ENCODE measurements around the gene ITGB6.

The ITGB6 gene

DNA sequence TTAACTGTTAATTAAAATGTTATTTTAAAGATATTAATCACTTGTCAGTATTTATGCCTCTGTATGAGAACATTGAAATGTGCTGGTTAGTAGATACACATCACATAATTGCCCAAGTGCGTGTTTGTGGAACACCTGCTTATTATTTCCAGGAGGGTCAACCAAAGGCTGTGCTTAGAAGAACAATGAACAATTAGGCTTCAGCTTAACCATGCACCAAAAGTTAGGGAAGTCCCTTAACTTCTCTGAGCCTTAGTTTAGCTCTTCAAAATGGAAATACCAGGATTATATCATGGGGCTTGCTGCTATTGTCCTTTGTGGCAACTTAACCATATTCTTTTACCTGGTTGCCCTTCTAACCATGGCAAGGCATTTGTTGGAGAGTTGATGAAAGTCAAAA, 94.7 kb downstream of the ITGB6 start:
- TF ChIP-seq, protein P1, sequence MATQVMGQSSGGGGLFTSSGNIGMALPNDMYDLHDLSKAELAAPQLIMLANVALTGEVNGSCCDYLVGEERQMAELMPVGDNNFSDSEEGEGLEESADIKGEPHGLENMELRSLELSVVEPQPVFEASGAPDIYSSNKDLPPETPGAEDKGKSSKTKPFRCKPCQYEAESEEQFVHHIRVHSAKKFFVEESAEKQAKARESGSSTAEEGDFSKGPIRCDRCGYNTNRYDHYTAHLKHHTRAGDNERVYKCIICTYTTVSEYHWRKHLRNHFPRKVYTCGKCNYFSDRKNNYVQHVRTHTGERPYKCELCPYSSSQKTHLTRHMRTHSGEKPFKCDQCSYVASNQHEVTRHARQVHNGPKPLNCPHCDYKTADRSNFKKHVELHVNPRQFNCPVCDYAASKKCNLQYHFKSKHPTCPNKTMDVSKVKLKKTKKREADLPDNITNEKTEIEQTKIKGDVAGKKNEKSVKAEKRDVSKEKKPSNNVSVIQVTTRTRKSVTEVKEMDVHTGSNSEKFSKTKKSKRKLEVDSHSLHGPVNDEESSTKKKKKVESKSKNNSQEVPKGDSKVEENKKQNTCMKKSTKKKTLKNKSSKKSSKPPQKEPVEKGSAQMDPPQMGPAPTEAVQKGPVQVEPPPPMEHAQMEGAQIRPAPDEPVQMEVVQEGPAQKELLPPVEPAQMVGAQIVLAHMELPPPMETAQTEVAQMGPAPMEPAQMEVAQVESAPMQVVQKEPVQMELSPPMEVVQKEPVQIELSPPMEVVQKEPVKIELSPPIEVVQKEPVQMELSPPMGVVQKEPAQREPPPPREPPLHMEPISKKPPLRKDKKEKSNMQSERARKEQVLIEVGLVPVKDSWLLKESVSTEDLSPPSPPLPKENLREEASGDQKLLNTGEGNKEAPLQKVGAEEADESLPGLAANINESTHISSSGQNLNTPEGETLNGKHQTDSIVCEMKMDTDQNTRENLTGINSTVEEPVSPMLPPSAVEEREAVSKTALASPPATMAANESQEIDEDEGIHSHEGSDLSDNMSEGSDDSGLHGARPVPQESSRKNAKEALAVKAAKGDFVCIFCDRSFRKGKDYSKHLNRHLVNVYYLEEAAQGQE (IDR thresholded peaks at IDR 0.05; ENCODE audit: low read depth), result no peak
- TF ChIP-seq EP300 (IDR thresholded peaks at IDR 0.05; ENCODE audit: borderline replicate concordance) (no peak), CREB1 (IDR thresholded peaks at IDR 0.05; ENCODE audit: low read depth) (no peak), EGR1 (IDR thresholded peaks at IDR 0.05) (no peak), FOXM1 (IDR thresholded peaks at IDR 0.05; ENCODE audit: borderline replicate concordance, low read depth) (no peak), RAD21 (IDR thresholded peaks at IDR 0.05; ENCODE audit: low read depth) (no peak), TEAD4 (IDR thresholded peaks at IDR 0.05) (no peak), TCF12 (IDR thresholded peaks at IDR 0.05; ENCODE audit: low read depth) (no peak), ZBTB7A (IDR thresholded peaks at IDR 0.05; ENCODE audit: low read depth) (no peak), YY1 (IDR thresholded peaks at IDR 0.05; ENCODE audit: low read depth) (no peak), CEBPB (IDR thresholded peaks at IDR 0.05) (no peak), TAF1 (IDR thresholded peaks at IDR 0.05; ENCODE audit: low read depth) (no peak), NFIC (IDR thresholded peaks at IDR 0.05) (no peak)
- TF ChIP-seq, protein P2, sequence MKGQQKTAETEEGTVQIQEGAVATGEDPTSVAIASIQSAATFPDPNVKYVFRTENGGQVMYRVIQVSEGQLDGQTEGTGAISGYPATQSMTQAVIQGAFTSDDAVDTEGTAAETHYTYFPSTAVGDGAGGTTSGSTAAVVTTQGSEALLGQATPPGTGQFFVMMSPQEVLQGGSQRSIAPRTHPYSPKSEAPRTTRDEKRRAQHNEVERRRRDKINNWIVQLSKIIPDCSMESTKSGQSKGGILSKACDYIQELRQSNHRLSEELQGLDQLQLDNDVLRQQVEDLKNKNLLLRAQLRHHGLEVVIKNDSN (IDR thresholded peaks at IDR 0.05), result no peak
- TF ChIP-seq, protein P3, sequence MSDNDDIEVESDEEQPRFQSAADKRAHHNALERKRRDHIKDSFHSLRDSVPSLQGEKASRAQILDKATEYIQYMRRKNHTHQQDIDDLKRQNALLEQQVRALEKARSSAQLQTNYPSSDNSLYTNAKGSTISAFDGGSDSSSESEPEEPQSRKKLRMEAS (IDR thresholded peaks at IDR 0.05), result no peak

DNA sequence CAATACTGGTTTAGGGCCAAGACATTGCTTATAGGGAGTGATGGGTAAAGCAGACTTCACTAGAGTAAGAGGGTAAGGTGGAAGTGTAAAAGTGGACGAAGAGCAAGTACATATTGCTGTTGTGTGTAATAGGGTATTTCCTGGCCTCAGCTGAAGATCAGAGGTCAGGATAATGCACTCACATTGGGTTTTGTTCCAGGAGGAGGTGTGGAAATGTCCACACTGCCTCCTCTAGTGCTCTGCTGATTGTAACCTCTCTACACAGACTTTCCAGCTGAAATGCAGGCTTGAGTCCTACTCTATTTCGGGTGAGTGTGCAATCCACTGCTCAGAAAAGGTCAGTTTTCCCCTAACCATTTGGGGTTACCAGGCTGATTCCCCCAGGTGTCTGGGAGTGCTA, 96.0 kb downstream of the ITGB6 start:
- TF ChIP-seq RAD21 (IDR thresholded peaks at IDR 0.05; ENCODE audit: low read depth) (no peak), TCF12 (IDR thresholded peaks at IDR 0.05; ENCODE audit: low read depth) (no peak), EP300 (IDR thresholded peaks at IDR 0.05; ENCODE audit: borderline replicate concordance) (no peak), YY1 (IDR thresholded peaks at IDR 0.05; ENCODE audit: low read depth) (no peak), FOXM1 (IDR thresholded peaks at IDR 0.05; ENCODE audit: borderline replicate concordance, low read depth) (no peak), TAF1 (IDR thresholded peaks at IDR 0.05; ENCODE audit: low read depth) (no peak), CREB1 (IDR thresholded peaks at IDR 0.05; ENCODE audit: low read depth) (no peak), NFIC (IDR thresholded peaks at IDR 0.05) (no peak), TEAD4 (IDR thresholded peaks at IDR 0.05) (no peak), CEBPB (IDR thresholded peaks at IDR 0.05) (no peak), ZBTB7A (IDR thresholded peaks at IDR 0.05; ENCODE audit: low read depth) (no peak), EGR1 (IDR thresholded peaks at IDR 0.05) (no peak)
- TF ChIP-seq, protein P3 (IDR thresholded peaks at IDR 0.05), result no peak
- TF ChIP-seq, protein P1 (IDR thresholded peaks at IDR 0.05; ENCODE audit: low read depth), result no peak
- TF ChIP-seq, protein P2 (IDR thresholded peaks at IDR 0.05), result no peak

DNA sequence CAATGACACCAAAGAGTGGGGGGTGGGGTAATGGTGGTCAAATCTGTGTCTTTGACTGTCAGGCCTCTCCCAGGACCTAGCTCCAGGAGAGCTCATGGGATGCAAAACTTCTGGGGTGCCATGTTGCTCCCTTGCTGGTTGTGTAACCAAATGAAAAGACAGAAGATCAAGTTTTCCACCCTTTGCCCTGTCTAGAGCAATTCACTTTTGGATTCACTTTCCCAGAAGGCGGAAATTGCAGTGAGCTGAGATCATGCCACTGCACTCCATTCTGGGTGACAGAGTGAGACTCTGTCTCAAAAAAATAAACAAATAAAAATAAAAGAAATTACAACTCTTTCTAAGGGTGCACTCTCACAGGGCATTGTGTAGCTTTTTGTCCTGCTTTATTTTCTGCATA, 102.7 kb downstream of the ITGB6 start:
- TF ChIP-seq, protein P1 (IDR thresholded peaks at IDR 0.05; ENCODE audit: low read depth), result no peak
- TF ChIP-seq CEBPB (IDR thresholded peaks at IDR 0.05) (no peak), EGR1 (IDR thresholded peaks at IDR 0.05) (no peak), CREB1 (IDR thresholded peaks at IDR 0.05; ENCODE audit: low read depth) (no peak), NFIC (IDR thresholded peaks at IDR 0.05) (no peak), FOXM1 (IDR thresholded peaks at IDR 0.05; ENCODE audit: borderline replicate concordance, low read depth) (no peak), EP300 (IDR thresholded peaks at IDR 0.05; ENCODE audit: borderline replicate concordance) (no peak), TAF1 (IDR thresholded peaks at IDR 0.05; ENCODE audit: low read depth) (no peak), TCF12 (IDR thresholded peaks at IDR 0.05; ENCODE audit: low read depth) (no peak), ZBTB7A (IDR thresholded peaks at IDR 0.05; ENCODE audit: low read depth) (no peak), TEAD4 (IDR thresholded peaks at IDR 0.05) (no peak), YY1 (IDR thresholded peaks at IDR 0.05; ENCODE audit: low read depth) (no peak)
- TF ChIP-seq, protein P2 (IDR thresholded peaks at IDR 0.05), result no peak

DNA sequence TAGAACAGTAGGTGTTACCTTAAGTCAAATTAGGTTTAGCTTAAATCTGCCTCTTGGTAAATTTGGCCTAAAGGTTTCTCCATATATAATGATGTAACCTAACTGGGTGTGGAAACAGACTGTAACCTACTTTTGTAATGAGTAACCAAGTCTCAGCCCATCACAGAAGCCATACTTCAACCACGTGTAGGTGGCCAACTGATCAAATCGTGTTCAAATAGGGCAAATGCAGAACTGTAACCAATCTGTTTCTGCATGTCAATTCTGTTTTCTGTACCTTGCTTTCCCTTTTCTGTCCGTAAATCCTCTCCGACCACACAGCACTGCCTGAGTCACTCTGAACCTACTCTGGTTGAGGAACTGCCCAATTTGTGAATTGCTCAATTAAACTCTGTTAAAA, 103.7 kb downstream of the ITGB6 start:
- no peak for TF ChIP-seq TCF12 (IDR thresholded peaks at IDR 0.05; ENCODE audit: low read depth)
- no peak for TF ChIP-seq TEAD4 (IDR thresholded peaks at IDR 0.05)
- TF ChIP-seq CEBPB (IDR thresholded peaks at IDR 0.05), result no peak
- TF ChIP-seq CREB1 (IDR thresholded peaks at IDR 0.05; ENCODE audit: low read depth), result no peak
- TF ChIP-seq TAF1 (IDR thresholded peaks at IDR 0.05; ENCODE audit: low read depth), result no peak
- no peak for TF ChIP-seq EGR1 (IDR thresholded peaks at IDR 0.05)
- TF ChIP-seq, protein P2 (IDR thresholded peaks at IDR 0.05), result no peak
- no peak for TF ChIP-seq ZBTB7A (IDR thresholded peaks at IDR 0.05; ENCODE audit: low read depth)
